Stimulated activated CD8-positive, alpha-beta memory T cell treated with anti-CD3 and anti-CD28 coated beads, Interleukin-7, amount 100 ng/mL, for 24 hours (primary cell): ENCODE results near the gene TMEM223.
"Not testable (repeated sequence)": the region's sequence is repeated elsewhere in the genome, so short reads cannot be mapped to it uniquely, and the experiment has no call there.

ENCODE experiments used
- DNase-seq: peaks from one replicate; pipeline ENCODE4 v3.0.0-alpha.2; 2020; ENCODE audit warnings: low read depth

The TMEM223 gene

GRCh38 chr11:62801071-62801470 is 9.3 kb upstream of the TMEM223 start:
- DNase-seq: no peak

DNA sequence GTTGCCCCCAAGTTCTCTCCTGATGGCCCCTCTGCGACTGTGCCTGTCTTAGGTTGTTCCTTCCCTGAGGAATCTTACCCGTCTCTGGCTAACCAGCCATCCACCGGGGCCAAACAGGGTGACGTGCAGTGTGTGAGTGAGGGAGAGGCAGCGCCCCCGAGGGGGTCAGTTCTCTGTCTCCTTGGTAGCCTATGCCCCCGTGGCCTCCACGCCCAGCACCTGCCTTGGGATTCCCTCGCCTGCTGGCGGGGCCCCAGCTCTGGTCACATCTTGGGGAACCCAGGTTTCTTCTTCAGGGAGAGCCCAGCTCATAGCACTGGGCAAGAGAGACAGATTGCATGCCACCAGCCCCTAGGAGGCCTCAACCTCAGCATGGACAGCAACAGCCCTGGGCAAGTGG is 7.7 kb upstream of the TMEM223 start:
- DNase-seq: no peak

DNA sequence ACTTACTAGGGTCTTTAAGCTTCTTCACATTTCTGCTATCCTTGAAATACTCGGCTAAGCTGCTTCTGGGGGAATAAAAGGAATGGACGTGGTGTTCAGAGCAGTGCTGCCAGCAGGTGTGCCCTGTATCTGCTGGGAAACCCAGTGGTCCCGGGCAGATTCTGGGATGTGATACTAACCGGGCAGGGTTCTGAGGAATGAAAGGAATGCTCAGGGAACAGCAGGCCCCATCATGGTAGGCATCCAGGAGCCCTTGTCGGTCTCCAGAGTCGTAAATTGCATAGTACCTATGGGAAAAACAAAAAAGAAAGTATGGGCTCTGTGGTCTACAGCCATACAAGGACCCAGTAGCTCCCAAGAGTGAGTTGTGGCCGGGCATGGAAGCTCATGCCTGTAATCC is 4.5 kb upstream of the TMEM223 start:
- no peak for DNase-seq

GRCh38 chr11:62794201-62794775 is 2.5 kb upstream of the TMEM223 start:
- DNase-seq: no peak

- no peak for DNase-seq
Measured at GRCh38 chr11:62792202-62792575, 383 bp upstream of the TMEM223 start.

DNA sequence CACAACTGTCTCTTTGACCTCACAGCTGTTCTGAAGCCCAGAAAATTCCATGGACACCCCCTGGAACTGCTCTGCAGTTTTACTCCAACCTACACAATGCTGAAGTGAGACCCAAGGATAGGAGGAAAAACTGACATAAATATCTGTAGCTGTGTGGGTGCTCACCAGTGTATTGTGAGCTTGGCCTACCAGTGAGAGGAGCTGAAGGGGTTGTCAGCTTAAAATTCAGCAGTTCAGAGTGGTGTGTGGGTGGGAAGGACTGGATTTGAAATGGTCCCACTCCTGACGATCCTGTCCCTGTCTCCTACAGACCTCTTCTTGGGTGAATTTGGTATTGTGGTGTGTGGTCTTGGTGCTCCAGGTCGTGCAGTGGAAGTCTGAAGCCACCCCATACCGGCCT is 2.2 kb downstream of the TMEM223 start:
- DNase-seq: no peak

DNA sequence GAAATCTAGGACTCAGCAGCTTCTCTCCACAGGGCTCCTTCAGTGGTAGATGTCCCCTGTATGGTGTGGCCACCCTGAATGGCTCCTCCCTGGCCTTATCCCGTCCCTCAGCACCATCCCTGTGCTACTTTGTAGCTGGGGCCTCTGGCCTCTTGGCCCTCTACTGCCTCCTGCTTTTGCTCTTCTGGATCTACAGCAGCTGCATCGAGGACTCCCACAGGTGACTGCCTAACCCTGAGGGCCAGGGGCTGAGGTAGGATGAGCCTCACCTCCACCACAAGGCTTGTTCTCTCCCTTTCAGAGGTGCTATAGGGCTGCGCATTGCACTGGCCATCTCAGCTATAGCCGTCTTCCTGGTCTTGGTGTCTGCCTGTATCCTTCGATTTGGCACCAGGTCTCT is 2.8 kb downstream of the TMEM223 start:
- DNase-seq: no peak

DNA sequence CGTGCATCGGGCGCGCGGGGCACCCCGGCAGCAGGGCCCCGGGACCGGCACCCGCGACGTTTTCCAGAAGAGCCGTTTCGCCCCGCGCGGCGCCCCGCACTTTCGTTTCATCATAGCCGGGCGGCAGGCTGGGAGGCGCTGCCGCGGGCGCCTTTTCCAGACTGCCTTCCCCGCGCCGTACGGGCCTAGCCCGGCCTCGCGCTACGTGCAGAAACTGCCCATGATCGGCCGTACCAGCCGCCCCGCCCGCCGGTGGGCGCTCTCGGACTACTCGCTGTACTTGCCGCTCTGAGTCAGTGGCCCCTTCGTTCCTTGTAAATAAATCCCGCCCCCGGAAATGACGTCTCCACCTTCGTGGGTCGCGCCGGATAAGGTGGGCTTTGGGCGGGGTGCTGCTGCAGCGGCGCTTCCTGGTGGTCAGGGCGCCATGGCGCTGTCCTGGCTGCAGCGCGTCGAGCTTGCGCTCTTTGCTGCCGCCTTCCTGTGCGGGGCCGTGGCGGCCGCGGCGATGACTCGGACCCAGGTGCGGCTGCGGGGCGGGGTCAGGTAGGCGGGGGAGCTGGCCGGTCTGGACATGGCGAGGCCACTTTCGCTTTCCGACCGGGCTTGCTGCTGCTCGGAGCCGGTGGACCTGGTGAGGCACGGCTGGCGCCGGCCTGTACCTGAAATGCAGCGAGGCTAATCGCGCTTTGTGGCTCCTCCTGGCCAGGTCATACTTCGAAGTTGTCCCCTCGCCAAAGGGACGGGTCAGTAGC is 4.6 kb downstream of the TMEM223 start, which contains the start of gene TMEM179B:
Gene TMEM179B (plus strand): TSS at position 398 of the 755 bp plus-strand sequence. CDS start 30 bp downstream, at position 428.
- peak; percentile 99 for DNase-seq

GRCh38 chr11:62786318-62787004 is 5.3 kb downstream of the TMEM223 start:
- peak; percentile 70 for DNase-seq

GRCh38 chr11:62782753-62783152 is 9.1 kb downstream of the TMEM223 start:
- no peak for DNase-seq

- no peak for DNase-seq
Measured at GRCh38 chr11:62778441-62778840, 13.4 kb downstream of the TMEM223 start.

DNA sequence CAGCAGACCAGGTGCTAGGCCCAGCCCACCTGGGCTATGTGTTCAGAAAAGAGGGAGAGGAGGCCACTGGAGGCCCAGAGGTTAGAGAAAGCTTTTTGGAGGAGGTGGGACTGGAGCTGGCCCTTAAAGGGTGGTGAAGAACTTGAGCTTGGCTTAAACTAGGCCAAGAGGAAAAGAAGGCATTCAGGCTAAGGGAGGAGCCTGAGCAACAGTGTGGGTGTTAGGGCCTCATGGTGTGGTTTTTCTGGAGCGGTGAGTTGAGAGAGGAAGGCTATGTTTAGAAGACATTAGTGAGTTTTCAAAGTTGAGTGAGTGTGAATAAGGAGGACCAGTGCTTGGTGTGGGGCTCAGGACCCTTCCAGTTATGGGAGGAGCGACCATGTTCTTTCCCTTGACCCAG is 14.4 kb downstream of the TMEM223 start:
- DNase-seq: no peak

DNA sequence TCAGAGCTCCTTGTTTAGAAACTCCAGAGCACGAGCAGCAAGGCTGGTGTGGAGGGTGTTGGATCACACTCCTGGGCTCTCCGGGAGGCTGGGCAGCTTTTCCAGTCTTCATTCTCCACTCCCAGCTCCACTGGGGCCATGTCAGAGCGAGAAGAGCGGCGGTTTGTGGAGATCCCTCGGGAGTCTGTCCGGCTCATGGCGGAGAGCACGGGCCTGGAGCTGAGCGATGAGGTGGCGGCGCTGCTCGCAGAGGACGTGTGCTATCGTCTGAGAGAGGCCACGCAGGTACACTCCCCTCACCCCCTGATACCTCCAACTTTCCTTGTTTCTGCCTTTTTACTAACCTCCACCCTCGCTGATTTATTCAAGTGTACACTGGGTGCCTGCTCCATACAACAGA is 16.2 kb downstream of the TMEM223 start:
- DNase-seq: no peak

- no peak for DNase-seq
Measured at GRCh38 chr11:62774407-62774806, 17.4 kb downstream of the TMEM223 start.

DNA sequence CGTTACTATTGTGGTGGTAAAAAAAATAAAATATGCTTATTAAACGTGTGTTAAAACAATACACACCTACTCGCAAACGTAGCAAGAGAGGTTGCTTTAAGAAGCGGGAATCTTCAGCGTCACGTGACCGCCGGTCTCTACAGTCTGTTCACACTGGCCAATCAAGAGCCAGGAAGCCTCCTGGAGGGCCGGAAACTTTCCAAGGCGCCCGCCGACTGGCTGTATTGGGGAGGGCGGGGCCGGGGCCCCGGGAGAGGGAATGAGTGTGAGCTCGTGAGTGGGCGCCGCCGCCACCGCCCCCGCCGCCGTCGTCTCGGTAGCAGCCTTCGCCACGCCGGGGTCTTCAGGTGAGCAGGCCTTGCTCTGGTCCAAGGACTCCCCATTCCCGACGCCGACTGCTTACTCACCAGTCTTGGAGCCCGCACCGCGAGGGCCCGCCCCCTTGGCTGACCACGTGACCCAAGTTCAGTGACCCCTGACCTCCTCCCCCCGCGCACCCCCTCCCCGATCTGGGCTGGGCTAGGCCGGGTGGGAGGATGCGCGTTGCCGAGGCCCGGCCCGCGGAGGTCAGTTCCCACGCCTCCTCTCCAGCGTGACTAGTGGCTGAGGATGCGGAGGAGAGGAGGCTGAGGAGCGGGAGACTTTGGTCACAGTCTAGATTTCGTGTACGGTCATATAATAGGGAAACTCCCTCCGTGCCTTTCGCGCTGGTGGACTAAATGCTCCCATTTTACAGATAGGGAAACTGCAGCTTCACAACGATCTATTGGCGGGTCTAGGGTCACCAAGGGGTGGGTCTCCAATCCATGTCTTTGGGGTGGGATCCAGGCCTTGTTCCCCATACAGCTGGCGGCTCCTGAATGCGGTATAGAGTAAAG is 20.4 kb downstream of the TMEM223 start, which contains the start of gene TAF6L:
Gene TAF6L (plus strand): TSS at position 253 of the 878 bp plus-strand sequence. CDS start 4,388 bp downstream, outside the sequence.
- peak; percentile 91 for DNase-seq

DNA sequence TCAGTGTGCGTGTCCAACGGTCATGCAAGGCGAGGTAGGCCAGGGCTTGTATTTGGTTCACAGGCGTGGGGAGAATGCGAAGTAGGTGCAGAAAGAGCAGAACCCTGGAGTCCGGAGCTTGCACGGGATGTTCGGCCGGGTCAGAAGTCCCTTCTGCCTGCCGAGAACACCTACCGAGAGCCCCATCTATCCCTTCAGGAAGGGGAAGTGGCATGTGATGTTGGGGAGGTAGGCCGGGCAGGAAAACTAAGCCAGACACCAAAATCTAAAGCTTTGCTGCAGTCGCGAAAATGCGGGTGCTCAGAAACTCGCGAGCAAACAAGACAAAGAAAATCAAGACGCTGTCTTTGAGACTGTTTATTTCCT is 21.0 kb downstream of the TMEM223 start:
- no peak for DNase-seq

GRCh38 chr11:62760867-62761227 is 31.0 kb downstream of the TMEM223 start:
- DNase-seq: not testable (repeated sequence)

- no peak for DNase-seq
Measured at GRCh38 chr11:62757846-62758788, 33.7 kb downstream of the TMEM223 start.

DNA sequence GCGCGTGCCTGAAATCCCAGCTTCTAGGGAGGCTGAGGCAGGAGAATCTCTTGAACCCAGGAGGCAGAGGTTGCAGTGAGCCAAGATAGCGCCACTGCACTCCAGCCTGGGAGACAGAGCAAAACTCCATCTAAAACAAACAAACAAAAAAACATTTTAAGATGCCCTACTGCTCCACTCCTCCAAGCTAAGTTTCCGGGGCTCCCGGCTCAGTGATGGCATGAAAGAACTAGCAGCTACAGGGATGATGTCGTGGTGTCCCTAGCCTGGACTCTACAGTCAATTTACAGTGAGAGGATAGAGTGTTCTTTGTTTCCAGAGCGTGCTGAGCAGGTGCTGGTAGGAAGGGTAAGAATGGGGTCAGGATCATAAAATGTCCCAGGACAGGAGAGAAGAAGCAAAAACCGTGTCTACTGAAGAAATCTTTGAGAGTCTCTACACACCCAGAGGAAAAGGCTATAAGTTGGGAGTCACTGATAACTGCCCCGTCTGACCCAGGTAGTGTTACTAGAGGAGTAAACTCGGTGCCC is 36.7 kb downstream of the TMEM223 start:
- DNase-seq: no peak

- peak; percentile 95 for DNase-seq
Measured at GRCh38 chr11:62753736-62754603, 37.8 kb downstream of the TMEM223 start, which contains the start of gene ZBTB3. TSS of gene ZBTB3 (minus strand) at chr11:62754160. CDS start at chr11:62753664, 496 bp downstream.
